ENCODE data around the gene TAF1C. TPM values are rescaled to one million over a fixed set of nuclear protein-coding genes. Genes with fewer than 3 reads are reported as not detected.

The TAF1C gene
- total and polyA plus RNA-seq, 9 of the 15 experiments (the other 6 are each of a cell fraction or from before 2014, with no cell fraction given), result 1.5 to 74.8 (median 21.0) TPM

DNA sequence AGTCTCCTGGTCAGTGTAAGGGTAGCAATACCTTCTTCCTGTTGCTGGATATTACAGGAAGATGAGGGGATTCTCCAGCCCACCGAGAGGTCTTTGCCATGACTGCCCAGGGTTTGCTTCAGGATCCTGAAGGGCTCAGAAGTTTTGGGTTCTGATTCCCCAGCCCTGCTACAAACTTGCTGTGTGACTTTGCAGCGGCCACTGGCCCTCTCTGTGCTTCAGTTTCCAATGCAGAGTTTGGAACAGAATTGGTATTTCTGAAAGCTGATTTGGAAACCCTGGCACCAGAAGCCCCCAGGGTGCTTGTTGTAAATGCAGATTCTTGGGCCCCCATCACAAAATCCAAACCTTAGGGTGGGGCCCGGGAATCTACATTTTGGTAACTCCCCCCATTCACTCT, 38.3 kb upstream of the TAF1C start:
- intact Hi-C loops (cut with micrococcal nuclease) (no loop called here), in situ Hi-C loops (cut with MboI) (no loop called here)
- 0% methylated on average over 3 of the region's 3 CpGs for WGBS (ENCODE audit: insufficient coverage, low coverage, missing lambda C conversion rate)
- no peaks in the 10 kb centered on the region for H3K9me3 ChIP-seq (replicated peaks; ENCODE audit: control insufficient read depth, insufficient read depth, low read depth, low read length)
- H3K9ac ChIP-seq (ENCODE audit: insufficient read depth in 1 of 2, low read depth in 2 of 2, low read length in 2 of 2), result no peak overlapping the region
- no peak for FAIRE-seq
- H3K27me3 ChIP-seq (ENCODE audit: control insufficient read depth in 2 of 2, insufficient read depth in 2 of 2, low read length in 2 of 2), result peaks cover 50 to 68% of the 10 kb centered on the region in 2 experiments
- ChIA-PET CTCF (ENCODE audit: low intra/inter-chr PET ratio) (no interaction called here), POLR2A (no interaction called here)
- H3K27ac ChIP-seq (ENCODE audit: extremely low read depth, low read depth, low read length), result no peak overlapping the region
- no peaks in the 10 kb centered on the region for H3K36me3 ChIP-seq (ENCODE audit: control insufficient read depth, insufficient read depth, low read length)
- H2AFZ ChIP-seq (ENCODE audit: low read depth, low read length), result no peak overlapping the region
- DNase-seq (ENCODE audit: extremely low read depth in 1 of 4, low spot score in 3 of 4), result no peak
- no TSS peak for BruUV-seq (replicated peaks)
- no peaks in the 10 kb centered on the region for H3K79me2 ChIP-seq (ENCODE audit: control insufficient read depth, insufficient read depth, low read length)
- H3K4me1 ChIP-seq (replicated peaks in 1 of 2; ENCODE audit: control insufficient read depth in 2 of 2, insufficient read depth in 2 of 2, low read length in 2 of 2), result peaks cover 13 to 18% of the 10 kb centered on the region in 2 experiments
- no peak for ATAC-seq
- no peak overlapping the region for H3K4me3 ChIP-seq
- peaks cover 8% of the 10 kb centered on the region; the same call in 1 of the 2 replicates for H4K20me1 ChIP-seq (replicated peaks; ENCODE audit: control insufficient read depth, insufficient read depth, low read length)
- no peaks in the 10 kb centered on the region for H3K9me1 ChIP-seq (ENCODE audit: control insufficient read depth, insufficient read depth, low read length)
- H3K4me2 ChIP-seq (ENCODE audit: insufficient read depth, low read length), result no peak overlapping the region
- TF ChIP-seq TCF7L2 (IDR thresholded peaks at IDR 0.05; ENCODE audit: low read depth, low read length) (no peak), THRAP3 (IDR thresholded peaks at IDR 0.05; ENCODE audit: borderline replicate concordance) (no peak), ATF1 (CRISPR knock-in tag; IDR thresholded peaks at IDR 0.05) (no peak), ATF1 (tag; IDR thresholded peaks at IDR 0.05) (no peak), BCOR (IDR thresholded peaks at IDR 0.05) (peak; percentile 60), ZNF282 (CRISPR knock-in tag; IDR thresholded peaks at IDR 0.05) (no peak), ZNF507 (tag; conservative IDR thresholded peaks at IDR 0.05) (no peak), RB1 (IDR thresholded peaks at IDR 0.05; ENCODE audit: low read depth) (no peak), TAL1 (IDR thresholded peaks at IDR 0.05) (no peak), ZFX (CRISPR knock-in tag; IDR thresholded peaks at IDR 0.05) (no peak), SMARCB1 (IDR thresholded peaks at IDR 0.05; ENCODE audit: insufficient read length, low read depth) (no peak), ZNF561 (CRISPR knock-in tag; conservative IDR thresholded peaks at IDR 0.05) (no peak), ZFP36 (IDR thresholded peaks at IDR 0.05; ENCODE audit: low read depth, low read length, partially characterized antibody) (peak; percentile 90), KDM1A (IDR thresholded peaks at IDR 0.05) (peak; percentile 25 to 41; a peak in 3 of 4 replicates), ZNF436 (CRISPR knock-in tag; IDR thresholded peaks at IDR 0.05) (no peak), ATF7 (IDR thresholded peaks at IDR 0.05) (no peak), SMARCC2 (IDR thresholded peaks at IDR 0.05; ENCODE audit: low read depth) (no peak), NCOA1 (IDR thresholded peaks at IDR 0.05; ENCODE audit: low read depth) (no peak), RCOR1 (IDR thresholded peaks at IDR 0.05; ENCODE audit: borderline replicate concordance in 1 of 2, low read depth in 2 of 2, low read length in 2 of 2) (no peak), RBM25 (IDR thresholded peaks at IDR 0.05; ENCODE audit: low read depth, low read length, severe bottlenecking) (peak; percentile 90), RBM14 (IDR thresholded peaks at IDR 0.05; ENCODE audit: borderline replicate concordance, insufficient read depth, low read depth, low read length) (no peak), SOX6 (IDR thresholded peaks at IDR 0.05) (no peak)
- TF ChIP-seq, protein P1, sequence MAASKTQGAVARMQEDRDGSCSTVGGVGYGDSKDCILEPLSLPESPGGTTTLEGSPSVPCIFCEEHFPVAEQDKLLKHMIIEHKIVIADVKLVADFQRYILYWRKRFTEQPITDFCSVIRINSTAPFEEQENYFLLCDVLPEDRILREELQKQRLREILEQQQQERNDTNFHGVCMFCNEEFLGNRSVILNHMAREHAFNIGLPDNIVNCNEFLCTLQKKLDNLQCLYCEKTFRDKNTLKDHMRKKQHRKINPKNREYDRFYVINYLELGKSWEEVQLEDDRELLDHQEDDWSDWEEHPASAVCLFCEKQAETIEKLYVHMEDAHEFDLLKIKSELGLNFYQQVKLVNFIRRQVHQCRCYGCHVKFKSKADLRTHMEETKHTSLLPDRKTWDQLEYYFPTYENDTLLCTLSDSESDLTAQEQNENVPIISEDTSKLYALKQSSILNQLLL (CRISPR knock-in tag; IDR thresholded peaks at IDR 0.05; ENCODE audit: borderline replicate concordance), result no peak
- TF ChIP-seq, protein P2, sequence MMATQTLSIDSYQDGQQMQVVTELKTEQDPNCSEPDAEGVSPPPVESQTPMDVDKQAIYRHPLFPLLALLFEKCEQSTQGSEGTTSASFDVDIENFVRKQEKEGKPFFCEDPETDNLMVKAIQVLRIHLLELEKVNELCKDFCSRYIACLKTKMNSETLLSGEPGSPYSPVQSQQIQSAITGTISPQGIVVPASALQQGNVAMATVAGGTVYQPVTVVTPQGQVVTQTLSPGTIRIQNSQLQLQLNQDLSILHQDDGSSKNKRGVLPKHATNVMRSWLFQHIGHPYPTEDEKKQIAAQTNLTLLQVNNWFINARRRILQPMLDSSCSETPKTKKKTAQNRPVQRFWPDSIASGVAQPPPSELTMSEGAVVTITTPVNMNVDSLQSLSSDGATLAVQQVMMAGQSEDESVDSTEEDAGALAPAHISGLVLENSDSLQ (IDR thresholded peaks at IDR 0.05), result no peak
- TF ChIP-seq, protein P3, sequence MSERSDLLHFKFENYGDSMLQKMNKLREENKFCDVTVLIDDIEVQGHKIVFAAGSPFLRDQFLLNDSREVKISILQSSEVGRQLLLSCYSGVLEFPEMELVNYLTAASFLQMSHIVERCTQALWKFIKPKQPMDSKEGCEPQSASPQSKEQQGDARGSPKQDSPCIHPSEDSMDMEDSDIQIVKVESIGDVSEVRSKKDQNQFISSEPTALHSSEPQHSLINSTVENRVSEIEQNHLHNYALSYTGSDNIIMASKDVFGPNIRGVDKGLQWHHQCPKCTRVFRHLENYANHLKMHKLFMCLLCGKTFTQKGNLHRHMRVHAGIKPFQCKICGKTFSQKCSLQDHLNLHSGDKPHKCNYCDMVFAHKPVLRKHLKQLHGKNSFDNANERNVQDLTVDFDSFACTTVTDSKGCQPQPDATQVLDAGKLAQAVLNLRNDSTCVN (CRISPR knock-in tag; IDR thresholded peaks at IDR 0.05), result no peak
